Nephron progenitor cell (in vitro differentiated cells): ENCODE measurements around the gene ITSN1.
"Not testable (repeated sequence)": the region's sequence is repeated elsewhere in the genome, so short reads cannot be mapped to it uniquely, and the experiment has no call there.

Source experiments
- DNase-seq: peaks from one replicate; pipeline ENCODE4 v3.0.0; 2021
- H3K27ac Mint-ChIP-seq: 2 replicates; pipeline ENCODE4 v1.8.0; 2021; ENCODE audit warnings: mild to moderate bottlenecking, moderate library complexity, mixed read lengths
- H3K27me3 Mint-ChIP-seq: 2 replicates; pipeline ENCODE4 v1.8.0; 2021; ENCODE audit warnings: mild to moderate bottlenecking, low read depth, mixed read lengths; ENCODE audit not compliant: poor library complexity
- H3K36me3 Mint-ChIP-seq: 2 replicates; pipeline ENCODE4 v1.8.0; 2021; ENCODE audit warnings: low read depth, mixed read lengths
- H3K4me1 Mint-ChIP-seq: 2 replicates; pipeline ENCODE4 v1.8.0; 2021; ENCODE audit warnings: mixed read lengths
- H3K4me3 Mint-ChIP-seq: 2 replicates; pipeline ENCODE4 v1.8.0; 2021; ENCODE audit warnings: mild to moderate bottlenecking, moderate library complexity, mixed read lengths
- H3K9me3 Mint-ChIP-seq: 2 replicates; pipeline ENCODE4 v1.8.0; 2021; ENCODE audit warnings: mild to moderate bottlenecking, moderate library complexity, mixed read lengths
- TF ChIP-seq, protein P1 (sequence below): fragments of 200-600 bp; sonication (generic); IDR thresholded peaks from 2 replicates; pipeline ENCODE4 v1.5.0; 2021; ENCODE audit warnings: antibody characterized with exemption

ITSN1 gene

DNA sequence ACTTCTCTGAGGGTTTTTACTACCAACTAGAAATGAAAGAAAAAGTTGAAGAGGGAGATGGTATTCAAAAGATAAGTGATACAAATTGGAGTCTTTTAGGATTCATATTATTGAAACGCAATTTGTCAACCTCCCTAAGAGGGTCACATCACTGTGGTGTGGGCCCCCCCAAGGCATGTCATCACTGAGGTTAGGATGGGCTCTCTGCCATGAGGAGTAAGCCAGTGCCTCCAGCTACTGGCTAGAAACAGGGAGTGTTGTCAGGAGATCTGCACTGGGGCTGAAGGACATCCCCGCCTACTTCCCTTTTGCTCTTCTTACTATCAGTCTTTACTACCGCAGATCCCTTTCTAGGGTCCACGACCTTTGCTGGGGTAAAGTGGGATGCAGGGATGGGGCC is 25.9 kb downstream of the ITSN1 start:
- Mint-ChIP-seq H3K9me3 (peaks cover 4% of the 10 kb centered on the region), H3K27ac (peak overlapping the region; percentile 50), H3K36me3 (peaks cover 33% of the 10 kb centered on the region), H3K4me1 (peaks cover 14% of the 10 kb centered on the region), H3K27me3 (peaks cover 3% of the 10 kb centered on the region), H3K4me3 (no peak overlapping the region)
- no peak for DNase-seq
- TF ChIP-seq, protein P1, sequence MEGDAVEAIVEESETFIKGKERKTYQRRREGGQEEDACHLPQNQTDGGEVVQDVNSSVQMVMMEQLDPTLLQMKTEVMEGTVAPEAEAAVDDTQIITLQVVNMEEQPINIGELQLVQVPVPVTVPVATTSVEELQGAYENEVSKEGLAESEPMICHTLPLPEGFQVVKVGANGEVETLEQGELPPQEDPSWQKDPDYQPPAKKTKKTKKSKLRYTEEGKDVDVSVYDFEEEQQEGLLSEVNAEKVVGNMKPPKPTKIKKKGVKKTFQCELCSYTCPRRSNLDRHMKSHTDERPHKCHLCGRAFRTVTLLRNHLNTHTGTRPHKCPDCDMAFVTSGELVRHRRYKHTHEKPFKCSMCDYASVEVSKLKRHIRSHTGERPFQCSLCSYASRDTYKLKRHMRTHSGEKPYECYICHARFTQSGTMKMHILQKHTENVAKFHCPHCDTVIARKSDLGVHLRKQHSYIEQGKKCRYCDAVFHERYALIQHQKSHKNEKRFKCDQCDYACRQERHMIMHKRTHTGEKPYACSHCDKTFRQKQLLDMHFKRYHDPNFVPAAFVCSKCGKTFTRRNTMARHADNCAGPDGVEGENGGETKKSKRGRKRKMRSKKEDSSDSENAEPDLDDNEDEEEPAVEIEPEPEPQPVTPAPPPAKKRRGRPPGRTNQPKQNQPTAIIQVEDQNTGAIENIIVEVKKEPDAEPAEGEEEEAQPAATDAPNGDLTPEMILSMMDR: no peak

DNA sequence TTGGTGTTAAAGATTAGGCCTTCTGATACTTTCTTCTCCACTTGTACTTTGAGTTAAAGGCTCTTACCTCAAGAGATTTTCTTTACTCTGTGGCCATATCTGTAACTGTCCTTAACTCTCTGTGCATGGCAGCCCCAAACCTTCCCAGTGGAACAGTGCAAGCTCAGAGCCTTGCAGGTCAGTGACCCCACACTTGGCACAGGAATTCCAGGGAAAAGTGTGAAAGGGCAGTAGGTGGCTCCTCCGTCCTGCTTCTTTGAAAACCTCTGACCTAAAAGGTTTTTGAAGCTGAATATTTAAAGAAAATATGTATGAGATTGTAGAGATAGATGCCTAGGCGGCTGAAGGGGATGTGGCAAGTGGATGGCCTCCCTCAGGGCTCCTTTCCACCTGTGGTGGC is 26.3 kb downstream of the ITSN1 start:
- H3K27ac Mint-ChIP-seq: peak overlapping the region; percentile 50

DNA sequence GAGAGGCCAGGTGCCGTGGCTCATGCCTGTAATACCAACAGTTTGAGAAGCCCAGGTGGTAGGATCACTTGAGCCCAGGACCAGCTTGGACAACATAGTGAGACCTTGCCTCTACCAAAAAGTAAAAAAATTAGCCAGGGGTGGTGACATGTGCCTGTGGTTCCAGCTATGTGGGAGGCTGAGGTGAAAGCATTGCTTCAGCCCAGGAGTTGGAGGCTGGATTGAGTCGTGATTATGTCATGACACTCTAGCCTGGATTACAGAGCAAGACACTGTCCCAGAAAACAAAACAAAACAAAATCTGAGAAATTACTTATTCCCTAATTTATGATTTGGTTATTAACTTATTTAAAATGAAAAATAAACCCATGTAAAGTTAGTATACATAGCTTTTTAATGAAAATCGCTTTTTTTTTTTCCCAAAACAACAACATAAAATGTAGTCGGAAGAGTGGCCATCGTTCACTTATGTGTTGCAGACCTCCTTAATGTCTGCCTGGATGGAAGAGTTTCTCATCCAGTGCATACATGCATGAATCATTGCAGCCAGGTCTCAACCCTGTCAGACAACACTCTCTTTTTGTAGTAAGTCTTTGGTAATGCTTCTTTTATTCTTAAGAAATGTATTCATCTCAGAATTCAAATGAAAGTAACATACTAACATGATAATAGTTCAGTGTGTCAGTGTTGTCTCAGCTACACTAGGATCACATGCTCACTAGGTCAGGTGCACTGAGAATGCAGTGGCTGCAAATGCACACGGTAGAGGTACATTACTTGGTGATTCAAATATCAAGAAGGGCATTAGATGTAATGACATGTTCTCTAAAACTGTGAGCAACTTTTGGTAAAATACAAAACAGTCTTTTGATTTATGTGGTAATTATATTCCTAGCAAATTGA is 28.0 kb downstream of the ITSN1 start:
- H3K9me3 Mint-ChIP-seq: peaks cover 4% of the 10 kb centered on the region

More for the DNA sequence above, 26.3 kb downstream of the ITSN1 start:
- TF ChIP-seq, protein P1: no peak
- H3K4me3 Mint-ChIP-seq: no peak overlapping the region
- H3K36me3 Mint-ChIP-seq: peaks cover 33% of the 10 kb centered on the region
- H3K9me3 Mint-ChIP-seq: peaks cover 4% of the 10 kb centered on the region
- H3K4me1 Mint-ChIP-seq: peaks cover 14% of the 10 kb centered on the region
- H3K27me3 Mint-ChIP-seq: peaks cover 3% of the 10 kb centered on the region
- DNase-seq: no peak

DNA sequence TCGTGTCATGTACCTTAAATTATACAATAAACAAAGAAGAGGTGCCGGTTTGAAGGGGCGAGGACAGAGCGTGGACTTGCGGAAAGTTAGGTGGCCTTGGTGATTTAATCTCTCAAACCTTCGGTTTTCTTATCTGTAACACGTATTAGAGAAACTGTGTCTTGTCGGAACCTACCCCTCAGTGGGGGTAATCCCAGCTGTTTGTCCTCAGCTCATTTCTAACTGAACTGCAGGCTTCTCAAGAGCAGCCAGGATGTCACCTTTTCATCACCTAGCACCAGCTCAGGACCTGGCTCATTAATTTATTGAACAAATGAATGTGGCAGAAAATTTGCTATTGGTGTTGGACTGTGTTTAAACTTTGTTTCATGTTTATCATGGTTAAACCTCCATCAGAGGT is 31.2 kb downstream of the ITSN1 start:
- Mint-ChIP-seq H3K9me3 (peaks cover 6% of the 10 kb centered on the region), H3K4me3 (no peak overlapping the region), H3K27me3 (no peaks in the 10 kb centered on the region), H3K36me3 (peaks cover 39% of the 10 kb centered on the region), H3K4me1 (peaks cover 3% of the 10 kb centered on the region), H3K27ac (peak overlapping the region; percentile 62)
- TF ChIP-seq, protein P1: no peak
- no peak for DNase-seq

More for the DNA sequence above, 28.0 kb downstream of the ITSN1 start:
- TF ChIP-seq, protein P1: no peak
- no peak for DNase-seq
- Mint-ChIP-seq H3K27me3 (peaks cover 3% of the 10 kb centered on the region), H3K27ac (no peak overlapping the region), H3K4me1 (peaks cover 14% of the 10 kb centered on the region), H3K36me3 (peaks cover 28% of the 10 kb centered on the region), H3K4me3 (no peak overlapping the region)

DNA sequence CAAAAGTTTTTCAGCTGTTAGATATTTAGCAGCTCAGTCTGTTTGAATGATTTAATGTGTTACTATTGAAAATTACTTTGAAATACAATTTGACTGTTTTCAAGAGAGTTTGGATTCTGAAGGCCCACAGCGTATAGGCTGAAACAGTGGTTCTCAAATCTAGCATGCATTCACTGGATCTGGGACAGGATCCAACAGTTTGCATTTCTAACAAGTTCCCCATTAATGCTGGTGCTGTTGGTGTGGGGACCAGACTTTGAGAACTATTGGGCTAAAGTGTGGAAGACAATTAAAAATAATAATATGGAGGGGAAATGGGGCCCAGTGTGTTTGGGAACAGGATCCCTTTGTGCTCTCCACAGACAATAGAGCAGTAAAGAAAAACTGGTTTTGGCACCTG is 31.9 kb downstream of the ITSN1 start:
- H3K27ac Mint-ChIP-seq: no peak overlapping the region

DNA sequence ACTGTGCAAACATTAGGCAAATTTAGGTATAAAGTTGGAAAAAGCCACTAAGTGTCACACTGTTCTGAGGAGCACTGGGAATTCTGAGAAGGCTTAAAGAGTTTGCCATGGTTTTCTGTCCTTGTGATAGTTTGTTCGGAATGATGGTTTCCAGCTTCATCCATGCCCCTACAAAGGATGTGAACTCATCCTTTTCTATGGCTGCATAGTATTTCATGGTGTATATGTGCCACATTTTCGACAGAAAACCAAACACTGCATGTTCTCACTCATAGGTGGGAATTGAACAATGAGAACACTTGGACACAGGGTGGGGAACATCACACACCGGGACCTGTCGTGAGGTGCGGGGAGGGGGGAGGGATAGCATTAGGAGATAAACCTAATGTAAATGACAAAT is 34.4 kb downstream of the ITSN1 start:
- H3K4me3 Mint-ChIP-seq, H3K4me1 Mint-ChIP-seq, H3K27me3 Mint-ChIP-seq, H3K27ac Mint-ChIP-seq, DNase-seq: not testable (repeated sequence)
- peaks cover 47% of the 10 kb centered on the region for H3K36me3 Mint-ChIP-seq
- peaks cover 23% of the 10 kb centered on the region for H3K9me3 Mint-ChIP-seq

More for the DNA sequence above, 31.9 kb downstream of the ITSN1 start:
- H3K27me3 Mint-ChIP-seq: no peaks in the 10 kb centered on the region
- no peaks in the 10 kb centered on the region for H3K4me1 Mint-ChIP-seq
- peaks cover 47% of the 10 kb centered on the region for H3K36me3 Mint-ChIP-seq
- TF ChIP-seq, protein P1: no peak
- H3K4me3 Mint-ChIP-seq: no peak overlapping the region
- H3K9me3 Mint-ChIP-seq: peaks cover 14% of the 10 kb centered on the region
- DNase-seq: no peak
